IPS-NIHi7 (cell line): Measurements from ENCODE around the gene SNED1.
"Not testable (repeated sequence)": the region's sequence is repeated elsewhere in the genome, so short reads cannot be mapped to it uniquely, and the experiment has no call there.

ENCODE experiments used
- DNase-seq: peaks from one replicate; pipeline ENCODE4 v3.0.0; 2012; ENCODE audit warnings: mixed read lengths; ENCODE audit errors: extremely low spot score

Gene SNED1

GRCh38 chr2:241084856-241085444 lies 86.5 kb downstream of the SNED1 start:
- DNase-seq = no peak

GRCh38 chr2:241087420-241088268 lies 89.2 kb downstream of the SNED1 start:
- no peak for DNase-seq

- no peak for DNase-seq
Measured at GRCh38 chr2:241088376-241088775, 90.0 kb downstream of the SNED1 start.

GRCh38 chr2:241088791-241089732 lies 90.6 kb downstream of the SNED1 start:
- no peak for DNase-seq

- DNase-seq = no peak
Measured at GRCh38 chr2:241091201-241091600, 92.8 kb downstream of the SNED1 start.

GRCh38 chr2:241091734-241092445 lies 93.5 kb downstream of the SNED1 start:
- DNase-seq = no peak

GRCh38 chr2:241092677-241093076 lies 94.3 kb downstream of the SNED1 start:
- DNase-seq = no peak

GRCh38 chr2:241093133-241093781 lies 94.8 kb downstream of the SNED1 start:
- DNase-seq = not testable (repeated sequence)

- peak; percentile 20 for DNase-seq
Measured at GRCh38 chr2:241094172-241094571, 95.8 kb downstream of the SNED1 start.

GRCh38 chr2:241094924-241095420 lies 96.6 kb downstream of the SNED1 start:
- DNase-seq = no peak

GRCh38 chr2:241095594-241096290 lies 97.3 kb downstream of the SNED1 start:
- DNase-seq = no peak

GRCh38 chr2:241096979-241097378 lies 98.6 kb downstream of the SNED1 start:
- no peak for DNase-seq

GRCh38 chr2:241099246-241099645 lies 100.8 kb downstream of the SNED1 start:
- DNase-seq = no peak

GRCh38 chr2:241102239-241102803 lies 103.9 kb downstream of the SNED1 start, which contains the start of gene MTERF4:
TSS of gene MTERF4 (minus strand) at chr2:241102287. CDS start at chr2:241102273, 14 bp downstream.
- peak; percentile 92 for DNase-seq

- no peak for DNase-seq
Measured at GRCh38 chr2:241103176-241103595, 104.8 kb downstream of the SNED1 start.

GRCh38 chr2:241104611-241105010 lies 106.2 kb downstream of the SNED1 start:
- not testable (repeated sequence) for DNase-seq

- DNase-seq = no peak
Measured at GRCh38 chr2:241105641-241106040, 107.2 kb downstream of the SNED1 start.

- no peak for DNase-seq
Measured at GRCh38 chr2:241107031-241107783, 108.8 kb downstream of the SNED1 start.
